ENCODE results near the gene SLC35F5. TPM values are rescaled to one million over a fixed set of nuclear protein-coding genes. Genes with fewer than 3 reads are reported as not detected.

SLC35F5 gene
- total RNA-seq, 1 donor from 2014 or later = 52.0 TPM

DNA sequence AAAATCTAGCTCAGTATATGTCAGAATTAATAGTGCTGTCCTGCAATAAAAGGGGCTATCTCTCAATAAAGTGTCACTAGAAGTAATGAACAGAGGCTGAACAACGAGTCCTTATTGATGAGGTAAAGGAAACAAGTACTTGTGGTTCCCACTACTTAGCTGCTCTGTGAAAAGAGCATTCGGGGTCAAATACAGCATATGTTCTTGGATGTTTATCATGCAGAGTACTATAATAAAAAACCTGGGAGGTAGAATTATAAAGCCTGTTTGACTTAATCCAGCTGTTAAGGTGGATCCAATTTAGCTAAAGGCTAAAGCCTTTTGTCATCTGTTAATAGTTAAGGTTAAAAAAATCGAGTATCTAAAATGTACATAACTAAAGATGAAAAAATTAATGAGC, 32.4 kb downstream of the SLC35F5 start:
- Mint-ChIP-seq H3K36me3 (ENCODE audit: insufficient read depth) (peaks cover 8% of the 10 kb centered on the region), H3K4me3 (ENCODE audit: low read depth) (no peak overlapping the region), H3K27me3 (no peaks in the 10 kb centered on the region), H3K9me3 (ENCODE audit: low read depth) (no peaks in the 10 kb centered on the region), H3K4me1 (ENCODE audit: low read depth) (no peaks in the 10 kb centered on the region), H3K27ac (no peak overlapping the region)
- no peak for DNase-seq (ENCODE audit: low spot score, unreplicated experiment)
- TF ChIP-seq, protein P1, sequence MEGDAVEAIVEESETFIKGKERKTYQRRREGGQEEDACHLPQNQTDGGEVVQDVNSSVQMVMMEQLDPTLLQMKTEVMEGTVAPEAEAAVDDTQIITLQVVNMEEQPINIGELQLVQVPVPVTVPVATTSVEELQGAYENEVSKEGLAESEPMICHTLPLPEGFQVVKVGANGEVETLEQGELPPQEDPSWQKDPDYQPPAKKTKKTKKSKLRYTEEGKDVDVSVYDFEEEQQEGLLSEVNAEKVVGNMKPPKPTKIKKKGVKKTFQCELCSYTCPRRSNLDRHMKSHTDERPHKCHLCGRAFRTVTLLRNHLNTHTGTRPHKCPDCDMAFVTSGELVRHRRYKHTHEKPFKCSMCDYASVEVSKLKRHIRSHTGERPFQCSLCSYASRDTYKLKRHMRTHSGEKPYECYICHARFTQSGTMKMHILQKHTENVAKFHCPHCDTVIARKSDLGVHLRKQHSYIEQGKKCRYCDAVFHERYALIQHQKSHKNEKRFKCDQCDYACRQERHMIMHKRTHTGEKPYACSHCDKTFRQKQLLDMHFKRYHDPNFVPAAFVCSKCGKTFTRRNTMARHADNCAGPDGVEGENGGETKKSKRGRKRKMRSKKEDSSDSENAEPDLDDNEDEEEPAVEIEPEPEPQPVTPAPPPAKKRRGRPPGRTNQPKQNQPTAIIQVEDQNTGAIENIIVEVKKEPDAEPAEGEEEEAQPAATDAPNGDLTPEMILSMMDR (IDR thresholded peaks at IDR 0.05; ENCODE audit: unreplicated experiment) = no peak

- no peaks in the 10 kb centered on the region for H3K9me3 Mint-ChIP-seq (ENCODE audit: low read depth)
- TF ChIP-seq, protein P1 (IDR thresholded peaks at IDR 0.05; ENCODE audit: unreplicated experiment) = no peak
Measured at GRCh38 chr2:113723411-113723810, 33.0 kb downstream of the SLC35F5 start.

DNA sequence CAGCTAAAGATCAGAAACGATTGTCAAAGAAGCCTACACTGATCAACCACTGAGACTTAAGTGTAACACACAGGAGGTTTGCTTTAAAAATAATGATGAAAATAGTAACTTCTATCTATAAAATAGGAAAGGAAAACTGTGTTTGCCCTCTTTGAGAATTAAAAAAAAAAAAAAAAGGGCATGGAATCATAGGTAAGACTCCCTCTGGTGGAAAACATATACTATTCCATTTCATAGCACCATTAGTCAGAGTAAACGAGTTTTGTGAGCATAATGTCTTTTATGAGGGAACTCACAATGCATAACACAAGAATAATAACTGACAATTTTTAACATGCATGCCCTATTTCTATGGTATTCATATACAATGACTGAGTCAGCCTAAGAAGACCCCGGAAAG, 36.3 kb downstream of the SLC35F5 start:
- peaks cover 13% of the 10 kb centered on the region for H3K36me3 Mint-ChIP-seq (ENCODE audit: insufficient read depth)
- no peak for DNase-seq (ENCODE audit: low spot score, unreplicated experiment)
- peaks cover 2% of the 10 kb centered on the region for H3K4me1 Mint-ChIP-seq (ENCODE audit: low read depth)
- no peaks in the 10 kb centered on the region for H3K9me3 Mint-ChIP-seq (ENCODE audit: low read depth)
- TF ChIP-seq, protein P1 (IDR thresholded peaks at IDR 0.05; ENCODE audit: unreplicated experiment) = peak; percentile 59
- H3K4me3 Mint-ChIP-seq (ENCODE audit: low read depth) = no peak overlapping the region
- no peaks in the 10 kb centered on the region for H3K27me3 Mint-ChIP-seq
- no peak overlapping the region for H3K27ac Mint-ChIP-seq

More at GRCh38 chr2:113723411-113723810, 33.0 kb downstream of the SLC35F5 start:
- Mint-ChIP-seq H3K36me3 (ENCODE audit: insufficient read depth) (peaks cover 10% of the 10 kb centered on the region), H3K27me3 (no peaks in the 10 kb centered on the region), H3K4me3 (ENCODE audit: low read depth) (no peak overlapping the region), H3K4me1 (ENCODE audit: low read depth) (no peaks in the 10 kb centered on the region), H3K27ac (no peak overlapping the region)
- DNase-seq (ENCODE audit: low spot score, unreplicated experiment) = no peak

DNA sequence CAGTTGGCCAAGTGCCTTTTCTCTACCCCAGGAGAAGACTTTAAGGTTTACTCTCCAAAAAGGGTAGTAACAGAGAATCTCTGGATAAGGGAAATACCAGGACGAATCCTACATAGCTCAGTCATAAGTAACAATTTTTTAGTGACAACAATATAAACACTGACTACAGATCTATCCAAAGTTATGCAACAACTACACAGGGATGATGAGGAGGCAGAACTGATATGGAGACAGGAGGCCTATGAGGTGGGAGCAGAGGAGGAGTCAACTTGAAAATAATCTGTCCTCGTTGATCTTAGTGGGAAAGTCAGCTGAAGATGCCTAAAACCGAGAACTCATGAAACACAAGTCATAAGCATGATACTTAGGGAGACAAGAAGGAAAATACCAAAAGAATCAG, 40.2 kb downstream of the SLC35F5 start:
- no peaks in the 10 kb centered on the region for H3K9me3 Mint-ChIP-seq (ENCODE audit: low read depth)
- peaks cover 8% of the 10 kb centered on the region for H3K4me1 Mint-ChIP-seq (ENCODE audit: low read depth)
- H3K27me3 Mint-ChIP-seq = no peaks in the 10 kb centered on the region
- no peak for DNase-seq (ENCODE audit: low spot score, unreplicated experiment)
- TF ChIP-seq, protein P1 (IDR thresholded peaks at IDR 0.05; ENCODE audit: unreplicated experiment) = no peak
- no peak overlapping the region for H3K4me3 Mint-ChIP-seq (ENCODE audit: low read depth)
- peaks cover 18% of the 10 kb centered on the region for H3K36me3 Mint-ChIP-seq (ENCODE audit: insufficient read depth)
- H3K27ac Mint-ChIP-seq = peak overlapping the region; percentile 1

- Mint-ChIP-seq H3K36me3 (ENCODE audit: insufficient read depth) (peaks cover 15% of the 10 kb centered on the region), H3K4me3 (ENCODE audit: low read depth) (no peak overlapping the region), H3K27ac (peak overlapping the region; percentile 43), H3K4me1 (ENCODE audit: low read depth) (peaks cover 16% of the 10 kb centered on the region), H3K27me3 (no peaks in the 10 kb centered on the region), H3K9me3 (ENCODE audit: low read depth) (no peaks in the 10 kb centered on the region)
- TF ChIP-seq, protein P1 (IDR thresholded peaks at IDR 0.05; ENCODE audit: unreplicated experiment) = no peak
- no peak for DNase-seq (ENCODE audit: low spot score, unreplicated experiment)
Measured at GRCh38 chr2:113712941-113713340, 43.5 kb downstream of the SLC35F5 start.
